NCI-H526 treated with DMSO at 0.1 percent for 48 hours (cell line): Measurements from ENCODE around the gene TMEM123.

Experiments
- DNase-seq: peaks from one replicate; lab custom pipeline; 2025; lab: John Stamatoyannopoulos, UW

The TMEM123 gene

DNA sequence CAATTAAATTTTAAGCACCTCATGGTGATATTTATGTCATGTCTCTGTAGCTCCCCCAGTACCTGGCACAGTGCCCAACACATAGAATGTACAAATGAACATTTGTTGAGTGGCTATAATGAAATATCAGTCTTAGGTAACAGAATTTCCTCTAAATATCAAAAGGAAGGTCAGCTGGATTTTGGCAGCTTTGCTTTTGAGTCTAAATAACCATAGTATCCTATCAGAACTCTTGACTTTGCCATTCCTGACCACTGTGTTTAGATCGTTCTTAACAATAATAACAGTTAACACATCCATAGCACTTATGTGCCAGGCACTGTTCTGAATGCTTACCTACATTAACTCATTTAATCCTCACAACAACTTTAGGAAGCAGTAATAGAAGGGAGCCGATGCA, 26.6 kb downstream of the TMEM123 start:
- no peak for DNase-seq

GRCh38 chr11:102423936-102424335, 28.6 kb downstream of the TMEM123 start:
- no peak for DNase-seq

DNA sequence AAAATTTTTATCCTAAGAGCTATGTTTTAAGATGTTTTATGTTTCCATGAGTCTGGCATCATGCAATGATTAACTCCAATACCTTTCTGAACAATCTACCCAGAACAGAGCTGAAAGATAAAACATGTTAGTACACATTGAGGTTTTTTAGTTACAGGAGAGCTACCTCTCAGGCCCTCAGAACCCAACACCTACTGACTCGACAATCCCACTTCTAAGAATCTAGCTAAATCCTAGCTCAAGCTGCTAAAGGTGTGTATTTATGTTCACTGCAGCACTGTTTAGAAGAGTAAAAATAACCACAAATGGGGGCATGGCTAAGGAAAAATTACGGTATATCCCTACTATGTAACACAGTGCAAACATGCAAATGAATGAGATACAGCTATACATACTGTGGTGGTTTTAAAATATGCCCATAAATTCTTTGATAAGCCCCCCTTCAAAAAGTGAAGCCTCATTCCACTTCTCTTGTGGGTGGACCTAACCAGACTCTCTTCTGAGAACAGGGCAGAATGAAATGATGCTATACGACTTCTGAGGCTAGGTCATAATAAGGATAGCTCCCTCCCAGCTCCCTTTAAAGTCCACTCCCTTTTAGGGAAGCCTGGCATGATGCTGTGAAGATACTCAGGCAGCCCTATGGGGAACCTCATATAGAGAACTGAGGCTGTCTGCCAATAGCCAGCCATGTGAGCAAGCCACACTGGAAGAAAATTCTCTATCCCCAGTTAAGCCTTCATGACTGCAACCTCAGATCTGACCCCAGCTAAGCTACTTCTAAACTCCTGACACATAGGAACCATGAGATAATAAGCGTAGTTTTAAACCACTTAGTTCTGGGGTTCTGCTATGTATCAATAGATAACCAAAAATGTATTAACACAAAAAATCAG, 29.5 kb downstream of the TMEM123 start:
- DNase-seq: no peak

- peak; percentile 74 for DNase-seq
Measured at GRCh38 chr11:102421261-102421660, 31.3 kb downstream of the TMEM123 start.

DNA sequence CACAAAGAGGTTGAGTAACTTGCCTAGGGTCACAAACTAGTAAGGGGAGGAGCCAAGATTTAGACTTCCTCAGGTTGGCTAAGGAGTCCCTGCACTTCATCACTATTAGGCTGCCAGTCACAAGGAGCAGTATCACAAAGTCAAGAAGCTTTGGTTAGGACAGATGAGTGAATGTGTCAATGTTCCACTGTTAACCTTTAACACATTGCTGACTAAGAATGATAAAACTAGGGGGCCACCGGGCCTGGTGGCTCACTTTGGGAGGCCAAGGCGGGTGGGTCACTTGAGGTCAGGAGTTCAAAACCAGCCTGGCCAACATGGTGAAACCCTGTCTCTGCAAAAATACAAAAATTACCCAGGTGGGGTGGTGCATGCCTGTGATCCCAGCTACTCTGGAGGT, 32.0 kb downstream of the TMEM123 start:
- no peak for DNase-seq

DNA sequence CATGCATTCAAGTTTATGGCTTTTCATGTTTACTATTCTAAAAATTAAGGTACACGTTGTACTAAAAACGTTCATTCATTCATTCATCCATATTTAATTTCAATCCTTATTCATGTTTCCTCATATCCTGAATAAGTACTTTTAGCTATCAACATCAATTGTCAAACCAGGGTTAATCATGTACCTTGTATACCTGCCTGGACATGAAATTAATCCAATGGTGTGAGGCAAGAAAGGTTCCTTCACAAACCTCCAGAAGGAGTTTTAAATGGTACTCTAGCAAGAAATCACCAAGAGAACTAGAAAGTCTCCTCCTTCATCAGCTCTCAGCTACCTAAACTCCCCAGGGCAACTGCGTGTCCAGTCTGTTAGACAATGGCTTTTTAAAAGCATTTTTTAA, 33.4 kb downstream of the TMEM123 start:
- DNase-seq: no peak

- DNase-seq: no peak
Measured at GRCh38 chr11:102416976-102417375, 35.6 kb downstream of the TMEM123 start.

DNA sequence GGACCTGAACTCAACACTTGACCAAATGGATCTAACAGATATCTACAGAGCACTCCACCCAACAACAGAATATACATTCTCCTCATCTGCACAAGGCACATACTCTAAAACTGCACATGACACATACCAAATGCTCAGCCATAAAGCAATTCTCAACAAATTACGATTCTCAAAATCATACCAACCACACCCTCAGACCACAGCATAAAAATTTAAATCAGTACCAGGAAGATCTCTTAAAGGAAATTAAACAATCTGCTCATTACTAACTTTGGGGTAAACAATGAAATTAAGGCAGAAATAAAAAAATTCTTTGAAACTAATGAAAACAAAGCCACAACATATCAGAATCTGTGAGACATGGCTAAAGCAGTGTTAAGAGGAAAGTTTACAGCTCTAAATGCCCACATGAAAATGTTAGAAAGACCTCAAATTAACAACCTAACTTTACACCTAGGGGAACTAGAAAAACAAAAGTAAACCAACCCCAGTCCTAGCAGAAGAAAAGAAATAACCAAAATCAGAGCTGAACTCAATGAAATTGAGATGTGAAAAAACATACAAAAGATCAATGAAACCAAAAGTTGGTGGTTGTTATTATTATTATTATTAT, 37.2 kb downstream of the TMEM123 start:
- no peak for DNase-seq

DNA sequence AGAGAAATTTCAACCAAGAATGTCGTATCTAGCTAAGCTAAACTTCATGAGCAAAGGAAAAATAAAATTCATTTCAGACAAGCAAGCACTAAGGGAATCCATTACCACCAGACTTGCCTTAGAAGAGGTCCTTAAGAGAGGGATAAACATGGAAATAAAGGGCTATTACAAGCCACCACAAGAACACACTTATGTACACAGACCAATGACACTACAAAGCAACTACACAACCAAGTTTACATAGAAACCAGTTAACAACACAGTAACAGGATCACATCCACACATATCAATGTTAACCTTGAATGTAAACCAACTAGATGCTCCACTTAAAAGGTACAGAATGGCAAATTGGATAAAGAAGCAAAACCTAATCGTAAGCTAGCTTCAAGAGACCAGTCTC, 38.0 kb downstream of the TMEM123 start:
- no peak for DNase-seq

DNA sequence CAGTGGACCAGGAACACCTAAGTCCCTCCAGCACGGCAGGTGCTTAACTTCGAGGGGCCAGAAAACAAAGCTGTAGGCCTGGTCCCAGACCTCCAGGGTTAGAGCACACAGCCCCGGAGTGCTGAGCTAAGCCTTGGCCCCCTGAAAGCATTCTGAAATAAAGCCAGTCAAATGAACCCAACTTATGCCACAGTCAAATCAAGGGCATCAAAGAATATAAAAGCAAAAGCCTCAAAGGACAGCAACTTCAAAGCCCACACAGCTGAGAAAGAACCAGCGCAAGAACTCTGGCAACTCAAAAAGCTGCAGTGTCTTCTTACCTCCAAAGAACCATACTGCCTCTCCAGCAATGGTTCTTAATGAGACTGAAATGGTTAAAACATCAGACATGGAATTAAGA, 39.1 kb downstream of the TMEM123 start:
- DNase-seq: no peak

DNA sequence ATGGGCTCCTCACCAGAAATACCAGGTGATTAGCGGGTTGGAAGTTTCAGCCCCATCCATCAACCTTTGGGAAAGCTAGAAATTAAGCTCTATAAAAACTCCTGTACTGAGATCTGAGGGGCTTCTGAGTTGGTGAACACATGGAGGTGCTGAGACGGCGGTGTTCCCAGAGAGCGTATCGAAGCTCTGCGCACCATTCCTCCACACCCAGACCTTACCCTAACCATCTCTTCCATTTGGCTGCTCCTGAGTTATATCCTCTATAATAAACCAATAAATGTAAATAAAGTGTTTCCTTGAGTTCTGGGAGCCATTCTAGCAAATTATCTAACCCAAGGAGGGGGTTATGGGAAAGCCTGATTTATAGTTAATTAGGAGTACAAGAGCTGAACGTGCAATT, 41.4 kb downstream of the TMEM123 start:
- no peak for DNase-seq

DNA sequence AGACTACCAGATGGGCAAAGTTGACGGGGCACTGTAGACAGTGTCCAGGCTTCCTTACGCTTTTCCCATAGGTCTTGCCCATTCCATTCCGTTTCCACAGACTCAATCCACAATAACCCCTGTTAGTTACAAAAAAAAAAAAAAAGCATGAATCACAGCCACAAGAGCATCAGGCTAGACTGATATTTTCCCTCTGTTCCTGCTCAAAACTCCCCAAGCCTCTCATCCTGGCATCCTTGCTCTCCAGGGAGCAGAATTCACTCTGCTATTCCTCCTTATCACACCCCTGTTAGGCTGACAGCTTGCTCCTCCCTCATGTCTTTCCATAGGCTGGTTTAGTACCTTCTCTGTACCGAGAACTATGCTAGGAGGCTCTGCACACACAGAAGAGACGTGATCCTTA, 42.2 kb downstream of the TMEM123 start:
- DNase-seq: no peak

GRCh38 chr11:102408339-102408738, 44.2 kb downstream of the TMEM123 start:
- DNase-seq: no peak

DNA sequence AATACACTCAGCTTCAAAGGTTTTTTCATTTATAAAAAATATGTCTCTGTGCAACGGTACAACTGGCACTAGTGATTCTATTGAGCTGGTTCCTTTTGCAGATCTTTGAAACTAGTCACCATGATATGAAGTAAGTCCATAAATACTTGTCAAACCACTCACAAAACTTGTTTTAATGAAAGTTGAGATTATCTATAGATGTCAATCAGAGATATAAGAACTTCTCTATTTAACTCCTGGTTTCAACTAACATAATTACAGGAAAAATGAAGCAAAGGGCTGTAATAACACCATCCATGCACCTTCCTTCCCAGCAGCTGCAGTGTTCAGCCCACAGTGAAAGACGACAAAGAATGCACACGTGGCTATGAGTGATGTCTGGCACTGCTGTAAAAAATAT, 44.7 kb downstream of the TMEM123 start:
- no peak for DNase-seq

GRCh38 chr11:102406099-102406498, 46.5 kb downstream of the TMEM123 start:
- DNase-seq: no peak

GRCh38 chr11:102405501-102405900, 47.1 kb downstream of the TMEM123 start:
- no peak for DNase-seq

DNA sequence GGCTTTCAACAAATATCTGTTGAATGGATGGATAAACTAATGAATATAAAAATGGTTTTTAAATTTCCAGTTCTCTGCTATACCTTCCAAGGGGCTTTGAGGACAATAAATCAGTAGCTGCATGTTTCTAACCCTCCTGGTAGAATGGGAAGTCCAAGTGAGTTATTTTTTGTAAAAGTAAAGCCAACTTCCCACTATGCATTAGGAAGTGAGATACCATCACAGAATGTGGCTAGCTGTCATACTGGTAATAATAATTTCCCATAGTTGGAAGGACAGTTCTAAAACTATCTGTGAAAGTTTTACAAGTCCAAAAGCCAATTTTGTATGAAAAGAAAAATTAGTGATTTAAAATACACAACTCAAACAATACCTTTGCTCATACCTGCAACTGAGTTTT, 50.0 kb downstream of the TMEM123 start:
- no peak for DNase-seq

- no peak for DNase-seq
Measured at GRCh38 chr11:102401905-102402304, 50.7 kb downstream of the TMEM123 start.

- no peak for DNase-seq
Measured at GRCh38 chr11:102400603-102401002, 52.0 kb downstream of the TMEM123 start.

GRCh38 chr11:102399189-102399588, 53.4 kb downstream of the TMEM123 start:
- no peak for DNase-seq

GRCh38 chr11:102398297-102398696, 54.3 kb downstream of the TMEM123 start:
- DNase-seq: no peak

- DNase-seq: no peak
Measured at GRCh38 chr11:102396708-102397563, 55.6 kb downstream of the TMEM123 start.
